BJ (cell line): ENCODE data around the gene NBPF3. TPM values are rescaled to one million over a fixed set of nuclear protein-coding genes. Genes with fewer than 3 reads are reported as not detected.
A peak's percentile ranks its signal among the peaks of the same experiment; 100 is the strongest.
"Not testable (repeated sequence)": the region's sequence is repeated elsewhere in the genome, so short reads cannot be mapped to it uniquely, and the experiment has no call there.

Source experiments
- CTCF ChIA-PET: fragments of 350-600 bp; formaldehyde crosslinking; extraction: SDS; loops from one replicate; lab custom pipeline; 2021; ENCODE audit warnings: antibody characterized with exemption, inconsistent platforms; lab: Yijun Ruan, JAX
- POLR2A ChIA-PET: fragments of 300-600 bp; sonication (Branson Sonifier 250); formaldehyde crosslinking; extraction: SDS; loops from one replicate; lab custom pipeline; 2021; ENCODE audit warnings: antibody characterized with exemption; lab: Charles Lee
- DNase-seq: peaks from one replicate; pipeline ENCODE4 v3.0.0-alpha.2; 2011; ENCODE audit warnings: low read depth
- H3K27me3 ChIP-seq: 2 replicates; pipeline ENCODE4 v1.6.0; 2011; ENCODE audit warnings: low read length; ENCODE audit not compliant: control insufficient read depth, insufficient read depth
- H3K36me3 ChIP-seq: 2 replicates; pipeline ENCODE4 v1.5.1; 2011; ENCODE audit warnings: low read length; ENCODE audit not compliant: control insufficient read depth, insufficient read depth
- H3K4me3 ChIP-seq: 2 replicates; pipeline ENCODE4 v1.5.1; 2011; ENCODE audit warnings: low read depth, mild to moderate bottlenecking, control low read depth, low read length
- polyA plus RNA-seq: library from polyadenylated mRNA; depleted of rRNA; stranded (reverse); fragments of >200 nt; gene quantifications from 2 replicates; pipeline ENCODE4 v1.2.3, GENCODE V29; 2011
- TF ChIP-seq, protein P1 (sequence below): IDR thresholded peaks from 2 replicates; pipeline ENCODE4 v1.5.1; 2011; ENCODE audit warnings: low read depth, mild to moderate bottlenecking, control low read depth, inconsistent platforms, low read length, moderate library complexity; ENCODE audit not compliant: insufficient read depth

NBPF3 gene
- polyA plus RNA-seq, 1 experiment = 17.8 TPM

DNA sequence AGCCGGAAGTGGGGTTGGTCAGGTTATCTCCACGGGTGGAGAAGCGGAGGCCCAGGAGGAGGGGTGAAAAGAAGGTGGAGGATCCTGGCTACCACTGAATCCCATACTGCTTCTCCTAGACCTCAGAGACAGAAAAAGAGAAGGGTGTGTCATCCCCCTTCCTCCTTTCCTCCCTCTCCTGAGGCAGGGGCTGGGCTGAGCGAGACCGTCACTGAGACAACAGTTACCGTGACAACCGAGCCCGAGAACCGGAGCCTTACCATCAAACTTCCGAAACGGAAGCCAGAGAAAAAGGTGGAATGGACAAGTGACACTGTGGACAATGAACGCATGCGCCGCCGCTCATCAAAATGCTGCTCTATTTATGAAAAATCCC lies 42.1 kb upstream of the NBPF3 start:
- no peak for DNase-seq
- H3K4me3 ChIP-seq = no peak overlapping the region
- peaks cover 10% of the 10 kb centered on the region for H3K27me3 ChIP-seq
- CTCF ChIA-PET = no interaction called here
- POLR2A ChIA-PET = no interaction called here
- no peaks in the 10 kb centered on the region for H3K36me3 ChIP-seq
- TF ChIP-seq, protein P1, sequence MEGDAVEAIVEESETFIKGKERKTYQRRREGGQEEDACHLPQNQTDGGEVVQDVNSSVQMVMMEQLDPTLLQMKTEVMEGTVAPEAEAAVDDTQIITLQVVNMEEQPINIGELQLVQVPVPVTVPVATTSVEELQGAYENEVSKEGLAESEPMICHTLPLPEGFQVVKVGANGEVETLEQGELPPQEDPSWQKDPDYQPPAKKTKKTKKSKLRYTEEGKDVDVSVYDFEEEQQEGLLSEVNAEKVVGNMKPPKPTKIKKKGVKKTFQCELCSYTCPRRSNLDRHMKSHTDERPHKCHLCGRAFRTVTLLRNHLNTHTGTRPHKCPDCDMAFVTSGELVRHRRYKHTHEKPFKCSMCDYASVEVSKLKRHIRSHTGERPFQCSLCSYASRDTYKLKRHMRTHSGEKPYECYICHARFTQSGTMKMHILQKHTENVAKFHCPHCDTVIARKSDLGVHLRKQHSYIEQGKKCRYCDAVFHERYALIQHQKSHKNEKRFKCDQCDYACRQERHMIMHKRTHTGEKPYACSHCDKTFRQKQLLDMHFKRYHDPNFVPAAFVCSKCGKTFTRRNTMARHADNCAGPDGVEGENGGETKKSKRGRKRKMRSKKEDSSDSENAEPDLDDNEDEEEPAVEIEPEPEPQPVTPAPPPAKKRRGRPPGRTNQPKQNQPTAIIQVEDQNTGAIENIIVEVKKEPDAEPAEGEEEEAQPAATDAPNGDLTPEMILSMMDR = no peak

GRCh38 chr1:21401726-21402346 lies 38.1 kb upstream of the NBPF3 start:
- H3K36me3 ChIP-seq, H3K4me3 ChIP-seq, POLR2A ChIA-PET, DNase-seq, CTCF ChIA-PET: not testable (repeated sequence)
- peaks cover 13% of the 10 kb centered on the region for H3K27me3 ChIP-seq

- ChIA-PET CTCF (no interaction called here), POLR2A (interaction anchor here (0.6 kb wide), 1 partner anchor 144 kb away, joined by 3 read pairs; no protein-coding TSS in a partner anchor)
- TF ChIP-seq, protein P1 = no peak
- no peak for DNase-seq
- no peaks in the 10 kb centered on the region for H3K36me3 ChIP-seq
- H3K4me3 ChIP-seq = no peak overlapping the region
- H3K27me3 ChIP-seq = peaks cover 4% of the 10 kb centered on the region; the same call in 1 of the 2 replicates
Observed at GRCh38 chr1:21406659-21407058, 33.3 kb upstream of the NBPF3 start.

DNA sequence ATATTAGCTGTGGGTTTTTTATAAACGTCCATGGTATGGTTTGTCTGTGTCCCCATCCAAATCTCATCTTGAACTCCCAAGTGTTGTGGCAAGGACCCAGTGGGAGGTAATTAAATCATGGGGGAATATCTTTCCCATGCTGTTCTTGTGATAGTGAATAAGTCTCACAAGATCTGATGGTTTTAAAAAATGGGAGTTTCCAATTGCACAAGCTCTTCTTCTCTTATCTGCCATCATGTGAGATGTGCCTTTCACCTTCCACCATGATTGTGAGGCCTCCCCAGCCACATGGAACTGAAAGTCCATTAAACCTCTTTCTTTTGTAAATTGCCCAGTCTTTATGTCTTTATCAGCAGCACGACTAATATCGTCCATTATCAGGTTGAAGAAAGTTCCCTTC lies 30.0 kb upstream of the NBPF3 start:
- CTCF ChIA-PET, H3K27me3 ChIP-seq, H3K36me3 ChIP-seq, DNase-seq, H3K4me3 ChIP-seq, POLR2A ChIA-PET: not testable (repeated sequence)

DNA sequence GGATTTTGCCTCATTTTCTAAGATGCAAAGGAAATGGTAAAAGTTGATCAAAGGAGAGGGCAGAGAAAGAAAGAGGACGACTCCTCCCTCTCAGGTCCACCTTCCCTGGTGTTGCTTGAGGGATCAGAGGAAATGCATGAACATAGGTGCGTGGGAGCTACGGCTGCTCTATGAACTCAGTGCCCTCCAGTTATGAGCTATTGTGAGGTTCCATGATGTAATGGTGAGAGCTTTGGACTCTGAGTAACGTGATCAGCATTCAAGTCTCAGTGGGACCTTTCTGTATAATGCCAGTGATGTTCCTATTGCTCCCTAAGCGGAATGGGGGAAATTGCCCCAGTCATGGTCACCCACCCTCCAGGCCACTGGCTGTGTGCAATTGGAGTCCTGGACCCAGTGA lies 25.9 kb upstream of the NBPF3 start:
- Histone ChIP-seq H3K27me3 (peaks cover 4% of the 10 kb centered on the region), H3K4me3 (no peak overlapping the region), H3K36me3 (no peaks in the 10 kb centered on the region)
- POLR2A ChIA-PET = no interaction called here
- DNase-seq = no peak
- CTCF ChIA-PET = no interaction called here
- TF ChIP-seq, protein P1 = no peak

DNA sequence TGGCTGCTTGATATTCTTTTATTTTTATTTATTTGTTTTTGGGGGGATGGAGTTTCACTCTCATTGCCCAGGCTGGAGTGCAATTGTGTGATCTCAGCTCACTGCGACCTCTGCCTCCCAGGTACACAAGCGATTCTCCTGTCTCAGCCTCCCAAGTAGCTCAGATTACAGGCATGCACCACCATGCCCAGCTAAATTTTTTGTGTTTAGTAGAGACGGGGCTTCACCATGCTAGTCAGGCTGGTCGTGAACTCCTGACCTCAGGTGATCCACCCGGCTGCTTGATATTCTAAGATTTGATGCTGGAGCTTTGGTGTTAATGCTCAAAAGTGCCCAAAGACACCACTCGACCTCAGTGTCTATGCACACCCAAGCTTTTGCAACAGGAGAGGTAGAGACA lies 19.6 kb upstream of the NBPF3 start:
- CTCF ChIA-PET = not testable (repeated sequence)

GRCh38 chr1:21421307-21421706 lies 18.6 kb upstream of the NBPF3 start:
- H3K27me3 ChIP-seq, DNase-seq, POLR2A ChIA-PET: not testable (repeated sequence)

More for the DNA sequence above, 19.6 kb upstream of the NBPF3 start:
- H3K4me3 ChIP-seq, POLR2A ChIA-PET, H3K27me3 ChIP-seq, DNase-seq, H3K36me3 ChIP-seq: not testable (repeated sequence)

DNA sequence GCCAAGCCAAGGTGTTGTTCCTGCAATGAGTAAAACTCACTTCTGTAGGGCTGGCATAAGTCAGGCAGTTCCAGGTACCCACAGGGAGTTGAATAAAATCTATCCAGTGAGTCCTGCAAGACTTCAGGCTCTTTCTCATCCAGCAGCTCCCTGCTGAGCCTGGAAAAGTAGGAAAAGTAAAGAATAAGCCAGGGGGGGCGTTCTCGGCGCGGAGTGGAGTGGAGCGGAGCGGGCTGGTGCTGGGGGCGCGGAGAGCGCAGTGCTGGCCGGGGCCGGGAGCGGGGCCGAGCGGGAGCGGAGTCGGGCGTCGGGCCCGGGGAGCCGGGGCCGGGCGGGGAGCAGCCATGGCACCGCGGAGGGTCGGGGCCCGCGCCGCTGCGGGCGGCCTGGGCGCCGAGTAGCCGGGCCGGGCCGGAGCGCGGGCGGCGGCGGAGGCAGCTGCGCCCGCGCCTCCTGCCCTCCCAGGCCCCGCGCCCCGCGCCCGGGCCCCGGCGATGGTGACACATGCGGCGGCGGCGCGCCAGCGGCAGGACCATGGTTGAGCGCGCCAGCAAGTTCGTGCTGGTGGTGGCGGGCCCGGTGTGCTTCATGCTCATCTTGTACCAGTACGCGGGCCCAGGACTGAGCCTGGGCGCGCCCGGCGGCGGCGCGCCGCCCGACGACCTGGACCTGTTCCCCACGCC lies 12.0 kb upstream of the NBPF3 start:
- DNase-seq, H3K36me3 ChIP-seq, CTCF ChIA-PET, POLR2A ChIA-PET, H3K27me3 ChIP-seq: not testable (repeated sequence)
- H3K4me3 ChIP-seq = peak overlapping the region; percentile 23; the same call in 1 of the 2 replicates

More at GRCh38 chr1:21421307-21421706, 18.6 kb upstream of the NBPF3 start:
- H3K36me3 ChIP-seq, CTCF ChIA-PET, H3K4me3 ChIP-seq: not testable (repeated sequence)

GRCh38 chr1:21428481-21429073 lies 11.4 kb upstream of the NBPF3 start:
- CTCF ChIA-PET, H3K27me3 ChIP-seq, POLR2A ChIA-PET, DNase-seq, H3K36me3 ChIP-seq: not testable (repeated sequence)
- peak overlapping the region; percentile 23; the same call in 1 of the 2 replicates for H3K4me3 ChIP-seq

DNA sequence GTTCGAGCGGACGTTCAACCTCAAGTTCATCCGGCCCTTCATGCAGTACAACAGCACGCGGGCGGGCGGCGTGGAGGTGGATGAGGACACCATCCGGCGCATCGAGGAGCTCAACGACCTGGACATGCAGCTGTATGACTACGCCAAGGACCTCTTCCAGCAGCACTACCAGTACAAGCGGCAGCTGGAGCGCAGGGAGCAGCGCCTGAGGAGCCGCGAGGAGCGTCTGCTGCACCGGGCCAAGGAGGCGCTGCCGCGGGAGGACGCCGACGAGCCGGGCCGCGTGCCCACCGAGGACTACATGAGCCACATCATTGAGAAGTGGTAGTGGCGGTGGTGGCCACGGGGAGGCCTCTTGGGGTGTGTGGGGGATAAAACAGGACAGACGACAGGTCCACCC lies 10.7 kb upstream of the NBPF3 start:
- H3K4me3 ChIP-seq, POLR2A ChIA-PET, H3K36me3 ChIP-seq, DNase-seq, H3K27me3 ChIP-seq, CTCF ChIA-PET: not testable (repeated sequence)
